GM21367 (cell line): Measurements from ENCODE around the gene IFIT3.
A peak's percentile ranks its signal among the peaks of the same experiment; 100 is the strongest.
"Not testable (repeated sequence)": the region's sequence is repeated elsewhere in the genome, so short reads cannot be mapped to it uniquely, and the experiment has no call there.

Experiments
- ATAC-seq: cut with Tn5 transposase; IDR thresholded peaks from one replicate; pipeline ENCODE4 v1.9.1; 2021; ENCODE audit not compliant: unreplicated experiment

IFIT3 gene

DNA sequence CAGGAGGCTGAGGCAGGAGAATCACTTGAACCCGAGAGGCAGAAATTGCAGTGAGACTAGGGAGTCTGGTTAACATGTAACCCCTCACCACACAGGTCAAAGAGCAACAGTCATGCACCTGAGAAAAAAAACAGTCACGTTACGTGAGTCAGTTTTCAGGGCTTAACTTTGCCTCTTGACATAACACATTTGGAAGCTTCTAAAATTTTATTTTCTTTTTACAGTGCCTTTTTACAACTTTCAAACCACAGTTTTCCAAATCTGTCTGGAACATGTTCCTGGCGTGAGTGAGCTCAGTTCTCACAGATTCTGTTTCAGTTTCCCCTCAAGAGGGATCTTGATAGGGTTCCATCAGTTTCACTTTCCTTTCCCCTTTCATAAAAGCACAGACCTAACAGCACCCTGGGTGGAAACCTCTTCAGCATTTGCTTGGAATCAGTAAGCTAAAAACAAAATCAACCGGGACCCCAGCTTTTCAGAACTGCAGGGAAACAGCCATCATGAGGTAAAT, 4.4 kb downstream of the IFIT3 start:
- ATAC-seq, result peak; percentile 31

GRCh38 chr10:89335226-89335625, 7.4 kb downstream of the IFIT3 start:
- no peak for ATAC-seq

- ATAC-seq, result no peak
These were observed 8.4 kb downstream of the IFIT3 start for GRCh38 chr10:89336241-89336640.

- ATAC-seq, result no peak
These were observed 9.7 kb downstream of the IFIT3 start for GRCh38 chr10:89337484-89337883.

DNA sequence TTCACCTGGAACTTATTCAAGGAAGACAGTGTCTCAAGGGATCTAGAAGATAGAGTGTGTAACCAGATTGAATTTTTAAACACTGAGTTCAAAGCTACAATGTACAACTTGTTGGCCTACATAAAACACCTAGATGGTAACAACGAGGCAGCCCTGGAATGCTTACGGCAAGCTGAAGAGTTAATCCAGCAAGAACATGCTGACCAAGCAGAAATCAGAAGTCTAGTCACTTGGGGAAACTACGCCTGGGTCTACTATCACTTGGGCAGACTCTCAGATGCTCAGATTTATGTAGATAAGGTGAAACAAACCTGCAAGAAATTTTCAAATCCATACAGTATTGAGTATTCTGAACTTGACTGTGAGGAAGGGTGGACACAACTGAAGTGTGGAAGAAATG, 10.9 kb downstream of the IFIT3 start:
- ATAC-seq, result no peak

DNA sequence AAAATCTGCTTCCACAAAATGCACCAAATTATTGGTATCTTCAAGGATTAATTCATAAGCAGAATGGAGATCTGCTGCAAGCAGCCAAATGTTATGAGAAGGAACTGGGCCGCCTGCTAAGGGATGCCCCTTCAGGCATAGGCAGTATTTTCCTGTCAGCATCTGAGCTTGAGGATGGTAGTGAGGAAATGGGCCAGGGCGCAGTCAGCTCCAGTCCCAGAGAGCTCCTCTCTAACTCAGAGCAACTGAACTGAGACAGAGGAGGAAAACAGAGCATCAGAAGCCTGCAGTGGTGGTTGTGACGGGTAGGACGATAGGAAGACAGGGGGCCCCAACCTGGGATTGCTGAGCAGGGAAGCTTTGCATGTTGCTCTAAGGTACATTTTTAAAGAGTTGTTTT, 12.1 kb downstream of the IFIT3 start:
- ATAC-seq, result no peak

DNA sequence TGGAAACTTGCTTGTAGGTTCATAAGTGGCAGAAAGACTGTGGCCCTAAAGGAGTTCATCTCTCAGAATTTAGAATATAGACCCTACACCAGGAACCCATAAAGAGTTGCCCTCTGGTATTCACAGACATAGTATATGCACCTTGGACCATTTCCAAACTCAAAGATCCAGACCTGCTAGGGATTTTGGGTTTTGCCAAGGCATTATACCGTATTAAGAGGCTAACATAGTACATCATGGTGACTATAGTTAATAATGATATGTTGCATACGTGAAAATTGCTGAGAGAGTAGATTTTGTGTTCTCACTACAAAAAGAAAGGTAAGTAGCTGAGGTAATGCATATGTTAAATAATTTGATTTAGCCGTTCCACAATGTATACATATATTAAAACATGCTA, 13.9 kb downstream of the IFIT3 start:
- no peak for ATAC-seq

GRCh38 chr10:89342206-89342958, 14.6 kb downstream of the IFIT3 start:
- no peak for ATAC-seq

DNA sequence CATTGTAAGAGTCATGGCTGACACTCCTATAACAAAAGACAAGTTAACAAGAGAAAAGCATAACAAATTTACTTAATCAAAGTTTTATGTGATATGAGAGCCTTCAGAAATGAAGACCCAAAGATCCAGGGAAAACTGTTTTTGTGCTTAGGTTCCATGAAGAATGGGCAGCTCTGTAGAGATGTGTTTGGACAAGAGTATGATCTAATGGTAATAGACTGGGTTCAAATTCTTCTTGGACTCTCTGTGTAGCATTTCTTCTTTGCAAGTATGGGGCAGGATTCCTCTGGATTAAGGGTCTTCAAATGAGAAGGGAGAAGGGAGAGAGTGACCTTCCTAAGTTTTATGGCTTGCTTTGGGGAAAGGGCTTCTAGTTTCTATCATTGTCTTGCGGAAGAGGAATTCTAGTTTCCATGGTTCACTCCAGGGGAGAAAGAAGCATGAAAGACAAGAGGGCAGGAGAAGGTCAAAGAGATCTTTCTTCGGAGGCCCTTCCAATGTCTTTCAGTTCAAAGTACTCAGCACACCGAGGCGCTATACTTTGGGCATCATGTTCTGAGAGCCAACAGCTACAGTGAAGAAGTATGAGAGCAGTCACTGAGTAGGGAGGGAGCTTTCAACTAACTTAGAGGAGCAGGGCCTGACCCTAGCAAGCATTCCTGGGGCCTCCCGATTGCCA, 15.4 kb downstream of the IFIT3 start:
- no peak for ATAC-seq

DNA sequence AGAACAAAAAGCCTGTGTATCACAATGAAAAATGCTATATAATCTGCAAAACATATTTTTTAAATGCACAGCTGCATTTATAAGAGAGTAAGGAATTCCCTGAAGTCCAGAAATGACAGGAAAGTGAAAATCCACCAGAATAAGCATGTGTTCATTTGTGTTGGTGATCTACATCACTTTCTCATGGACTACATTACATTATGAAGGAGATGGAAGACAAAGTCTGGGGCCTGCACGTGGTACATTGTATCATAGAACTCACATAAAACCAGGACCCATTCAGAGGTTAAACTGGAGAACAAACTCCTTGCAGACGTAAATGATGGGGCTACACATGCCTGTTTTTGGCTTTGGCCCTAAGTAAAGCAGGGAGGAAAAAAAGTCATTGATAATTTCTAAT, 16.4 kb downstream of the IFIT3 start:
- no peak for ATAC-seq

DNA sequence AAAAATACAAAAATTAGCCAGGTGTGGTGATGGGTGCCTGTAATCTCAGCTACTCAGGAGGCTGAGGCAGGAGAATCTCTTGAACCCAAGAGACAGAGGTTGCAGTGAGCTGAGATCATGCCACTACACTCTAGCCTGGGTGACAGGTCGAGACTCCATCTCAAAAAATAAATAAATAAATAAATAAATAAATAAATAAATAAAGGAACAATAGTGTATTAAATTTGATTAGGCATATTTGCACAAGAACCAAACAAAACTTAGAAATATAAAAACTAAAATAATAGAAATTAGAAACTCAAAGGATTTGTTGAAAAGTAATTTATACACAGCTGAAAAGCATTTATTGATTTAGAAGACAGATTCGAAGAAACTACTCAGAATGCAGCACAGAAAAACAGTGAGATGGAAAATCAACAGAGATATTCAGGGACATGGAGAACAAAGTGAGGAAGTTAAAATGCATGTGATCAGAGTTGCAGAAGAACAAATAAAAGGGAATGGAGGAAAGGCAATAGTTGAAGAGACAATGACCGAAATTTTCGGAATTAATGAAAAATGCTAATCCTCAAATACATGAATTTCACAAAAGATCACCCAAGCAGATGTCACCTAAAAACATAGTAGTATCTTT, 17.7 kb downstream of the IFIT3 start:
- no peak for ATAC-seq

- ATAC-seq, result no peak
These were observed 18.8 kb downstream of the IFIT3 start for GRCh38 chr10:89346405-89347254.

- no peak for ATAC-seq
These were observed 20.1 kb downstream of the IFIT3 start for GRCh38 chr10:89347701-89348457.

DNA sequence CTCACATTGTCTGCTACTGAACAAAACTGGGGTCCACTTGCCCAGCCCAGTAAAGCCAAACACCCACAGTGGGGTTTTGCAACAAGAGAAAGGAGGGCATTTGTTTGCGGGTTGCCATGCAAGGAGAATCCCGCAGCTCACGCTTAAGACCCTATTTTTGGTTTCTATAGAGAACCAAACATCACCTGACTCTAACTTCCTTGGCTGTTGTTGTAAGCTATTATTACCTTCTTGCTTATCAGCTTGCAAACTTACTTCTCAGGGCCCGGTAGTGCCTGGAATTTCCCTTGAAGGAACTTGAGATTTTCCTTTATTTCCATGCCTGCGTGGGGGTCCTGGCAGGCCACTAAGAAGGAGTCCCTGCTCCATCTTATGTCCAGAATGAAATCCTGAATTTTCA, 20.7 kb downstream of the IFIT3 start:
- no peak for ATAC-seq

DNA sequence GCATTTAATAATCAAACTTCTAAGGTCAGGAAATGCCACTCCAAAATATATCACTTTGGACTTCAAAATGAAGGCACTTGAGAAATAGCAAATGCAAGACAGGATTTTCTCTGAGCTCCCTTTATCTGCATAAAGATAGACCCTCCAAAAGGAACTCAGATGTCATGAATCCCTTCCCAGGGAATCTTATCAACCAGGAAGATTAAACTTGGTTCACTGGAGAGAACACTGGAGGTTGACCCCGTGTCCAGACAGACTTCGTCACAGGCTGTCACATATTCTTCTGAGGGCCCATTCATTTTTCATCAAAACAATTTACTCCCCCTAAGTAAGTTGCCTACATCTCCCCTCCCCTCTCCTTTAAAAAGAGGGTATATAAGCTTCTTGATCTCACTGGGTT, 21.2 kb downstream of the IFIT3 start:
- ATAC-seq, result no peak

DNA sequence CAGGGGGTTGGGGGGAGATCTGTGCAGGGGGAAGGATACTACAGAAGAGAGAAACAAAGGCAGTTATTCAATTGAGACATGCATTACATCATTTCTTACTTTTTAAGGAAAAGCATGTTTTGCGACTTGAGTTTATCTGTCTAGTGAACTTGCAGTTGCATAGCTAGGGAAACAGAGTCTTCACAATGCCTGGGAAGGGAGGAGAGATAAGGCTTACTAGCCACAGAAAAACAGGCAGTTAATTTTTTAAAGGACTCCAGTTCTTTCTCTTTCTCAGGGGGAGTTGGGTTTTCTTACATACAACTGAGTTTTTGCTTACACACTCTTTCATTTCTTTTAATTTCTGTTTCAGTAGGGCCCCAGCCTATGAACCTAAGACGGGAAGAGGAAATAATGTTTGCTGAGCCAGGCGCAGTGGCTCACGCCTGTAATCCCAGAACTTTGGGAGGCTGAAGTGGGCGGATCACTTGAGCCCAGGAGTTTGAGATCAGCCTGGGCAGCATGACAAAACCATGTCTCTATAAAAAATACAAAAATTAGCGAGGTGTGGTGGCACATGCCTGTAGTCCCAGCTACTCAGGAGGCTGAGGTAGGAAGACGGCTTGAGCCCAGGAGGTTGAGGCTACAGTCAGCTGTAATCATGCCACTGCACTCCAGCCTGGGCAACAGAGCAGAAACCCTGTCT, 23.0 kb downstream of the IFIT3 start:
- not testable (repeated sequence) for ATAC-seq

DNA sequence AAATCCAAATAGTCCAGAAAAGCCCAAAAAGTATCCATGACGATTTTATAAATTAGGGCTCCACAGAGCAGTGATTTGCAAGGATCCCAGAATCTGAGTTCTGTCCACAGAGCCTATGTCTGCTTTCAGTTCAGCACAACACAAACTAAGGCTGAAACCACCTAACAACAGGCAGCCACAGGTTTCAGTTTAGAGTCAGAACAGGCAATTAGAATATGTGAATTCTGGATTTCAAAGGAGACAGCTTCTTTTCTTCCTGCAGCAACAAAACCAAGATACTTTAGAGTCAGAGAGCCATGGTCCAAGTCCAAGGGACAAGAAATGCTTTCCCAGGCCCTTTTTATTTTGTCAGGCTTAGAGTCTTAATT, 23.6 kb downstream of the IFIT3 start:
- peak; percentile 70 for ATAC-seq

DNA sequence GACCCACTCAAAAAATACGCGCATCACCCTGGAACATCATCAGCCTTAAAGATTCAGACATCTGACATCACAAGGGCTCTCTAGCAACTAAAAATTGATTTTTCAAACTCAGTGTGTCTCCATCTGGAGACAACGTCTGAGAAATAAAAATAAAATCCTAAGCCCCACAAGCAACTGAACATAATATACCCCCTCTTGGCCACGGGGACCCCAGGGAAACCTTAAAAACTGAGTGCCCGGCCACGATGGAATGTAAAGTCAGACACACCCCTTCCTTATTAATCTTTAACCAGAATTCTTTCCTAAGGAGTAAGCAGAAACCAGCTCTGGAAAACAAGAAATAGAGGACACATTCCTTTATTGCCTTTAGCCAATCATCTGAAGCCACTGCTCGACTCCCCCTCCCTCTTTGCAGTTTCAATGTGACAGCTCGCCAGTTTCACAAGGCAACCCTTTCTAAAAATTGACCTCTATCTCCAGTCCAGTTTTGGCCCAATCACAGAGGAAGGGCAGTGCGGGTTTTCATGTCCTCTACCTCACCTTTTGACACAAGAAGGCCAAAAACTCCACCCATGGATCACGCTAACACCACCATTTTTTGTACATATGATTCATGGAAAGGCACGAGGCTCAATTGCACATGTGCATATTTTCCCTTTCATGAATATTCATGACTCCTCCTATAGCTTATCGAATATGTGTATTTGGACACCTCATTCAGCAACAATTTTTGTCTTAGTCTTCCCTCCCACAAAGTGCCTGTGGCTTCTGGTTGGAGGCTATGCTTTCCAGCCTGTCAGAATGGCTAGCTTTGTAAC, 24.2 kb downstream of the IFIT3 start:
- no peak for ATAC-seq

DNA sequence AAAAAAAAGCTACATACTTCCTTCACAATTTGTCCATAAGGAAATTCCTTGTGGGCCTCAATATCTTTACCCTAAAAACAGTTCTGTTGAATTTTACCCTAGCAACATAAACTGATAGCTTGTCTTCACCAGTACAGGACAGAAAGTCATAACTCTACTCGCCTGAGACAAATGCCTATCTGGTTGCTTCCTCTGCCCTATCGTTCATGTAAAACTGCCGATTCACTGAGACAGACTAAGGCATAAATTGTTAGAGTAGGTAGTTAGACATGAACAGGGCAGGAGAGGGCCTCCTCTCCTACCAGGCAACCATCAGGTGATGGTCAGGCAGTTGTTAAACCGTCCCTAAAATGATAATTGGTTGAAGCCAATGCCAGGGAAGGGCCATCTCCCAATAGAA, 25.0 kb downstream of the IFIT3 start:
- no peak for ATAC-seq
